HCT116 (cell line): ENCODE results near the gene ZBTB49. TPM values are rescaled to one million over a fixed set of nuclear protein-coding genes. Genes with fewer than 3 reads are reported as not detected.

Experiments
- ATAC-seq: fragments of 200-7000 bp; cut with Tn5 transposase; 2 replicates; pipeline ENCODE4 v1.9.1; 2020; ENCODE audit warnings: mild to moderate bottlenecking, moderate library complexity
- BruUV-seq: library from RNA; stranded (reverse); fragments of 400-500 nt; replicated peaks from 2 replicates; lab custom pipeline; 2021; lab: Mats Ljungman, UMichigan
- CTCF ChIA-PET: fragments of 300-600 bp; sonication (Branson Sonifier 250); formaldehyde crosslinking; loops from one replicate; lab custom pipeline; 2021; ENCODE audit warnings: antibody characterized with exemption; lab: Charles Lee
- POLR2A ChIA-PET: fragments of 300-600, 350-600 bp; sonication (Branson Sonifier 250); formaldehyde crosslinking; loops from one replicate; lab custom pipeline; 2021; ENCODE audit warnings: antibody characterized with exemption; lab: Charles Lee
- RAD21 ChIA-PET, 2 experiments: fragments of 300-600 bp; sonication (Branson Sonifier 250); formaldehyde crosslinking; loops; one replicate each; lab custom pipeline; 2023; ENCODE audit warnings: low total read pairs in 2 of 2; ENCODE audit not compliant: uncharacterized antibody in 2 of 2, unreplicated experiment in 2 of 2, low non-redundant PET in 1 of 2; lab: Charles Lee
- DNase-seq: peaks from one replicate; pipeline ENCODE4 v3.0.0-alpha.2; 2010; ENCODE audit warnings: low read depth, low spot score
- H2AFZ ChIP-seq: fragments of 200-600 bp; shearing (Covaris generic), sonication (generic); 2 replicates; pipeline ENCODE4 v1.6.1; 2017; ENCODE audit warnings: low read depth, mixed run types, mixed read lengths, antibody characterized with exemption, low read length; ENCODE audit not compliant: poor library complexity, severe bottlenecking
- H3K27ac ChIP-seq: 2 replicates; pipeline ENCODE4 v1.5.1; 2012; ENCODE audit warnings: low read depth, low read length
- H3K27me3 ChIP-seq: fragments of 200-600 bp; sonication (generic); 2 replicates; pipeline ENCODE4 v1.6.1; 2016; ENCODE audit warnings: mixed run types, low read length, mixed read lengths; ENCODE audit not compliant: insufficient read depth
- H3K36me3 ChIP-seq, 2 experiments: fragments of 200-500 bp in 1 of 2; fragments of 200-600 bp in 1 of 2; sonication (Bioruptor generic) in 1 of 2; sonication (generic) in 1 of 2; 2 replicates each; pipeline versions ENCODE4 v1.5.1 to v1.6.1; 2014 to 2016; ENCODE audit warnings: low read length in 2 of 2, inconsistent platforms in 1 of 2, mixed read lengths in 1 of 2, mixed run types in 1 of 2; ENCODE audit not compliant: insufficient read depth in 2 of 2, control insufficient read depth in 1 of 2
- H3K4me1 ChIP-seq, 2 experiments: fragments of 200-600 bp in 1 of 2; sonication (generic) in 1 of 2; 2 replicates each; pipeline versions ENCODE4 v1.5.1 to v1.6.1; 2012 to 2017; ENCODE audit warnings: low read length in 2 of 2, inconsistent platforms in 1 of 2, mild to moderate bottlenecking in 1 of 2, mixed read lengths in 1 of 2, mixed run types in 1 of 2, moderate library complexity in 1 of 2; ENCODE audit not compliant: insufficient read depth in 2 of 2, control insufficient read depth in 1 of 2
- H3K4me2 ChIP-seq: fragments of 200-600 bp; sonication (generic); 2 replicates; pipeline ENCODE4 v1.6.1; 2017; ENCODE audit warnings: mixed run types, low read length, mixed read lengths
- H3K4me3 ChIP-seq, 2 experiments: fragments of 200-600 bp in 1 of 2; sonication (generic) in 1 of 2; replicated peaks in 1 of 2; 2 replicates each; pipeline ENCODE4 v1.5.1; 2011 to 2016; ENCODE audit warnings: low read length in 2 of 2, control low read depth in 1 of 2, low read depth in 1 of 2, mild to moderate bottlenecking in 1 of 2, mixed read lengths in 1 of 2, mixed run types in 1 of 2
- H3K79me2 ChIP-seq: fragments of 200-600 bp; sonication (generic); 2 replicates; pipeline ENCODE4 v1.6.1; 2017; ENCODE audit warnings: mild to moderate bottlenecking, mixed run types, low read length, moderate library complexity, mixed read lengths; ENCODE audit not compliant: insufficient read depth
- H3K9ac ChIP-seq: fragments of 200-600 bp; sonication (generic); 2 replicates; pipeline ENCODE4 v1.6.1; 2016; ENCODE audit warnings: low read length, mixed read lengths
- H3K9me2 ChIP-seq: fragments of 200-600 bp; sonication (generic), shearing (Covaris generic); 2 replicates; pipeline ENCODE4 v1.6.1; 2017; ENCODE audit warnings: mixed run types, mild to moderate bottlenecking, moderate library complexity; ENCODE audit not compliant: insufficient read depth
- H3K9me3 ChIP-seq, 2 experiments: fragments of 200-500 bp in 1 of 2; fragments of 200-600 bp in 1 of 2; sonication (Bioruptor generic) in 1 of 2; sonication (generic) in 1 of 2; 2 replicates each; pipeline ENCODE4 v1.6.1; 2014 to 2017; ENCODE audit warnings: low read length in 2 of 2, mixed read lengths in 2 of 2, inconsistent platforms in 1 of 2, low read depth in 1 of 2, mild to moderate bottlenecking in 1 of 2, mixed run types in 1 of 2, moderate library complexity in 1 of 2; ENCODE audit not compliant: control insufficient read depth in 1 of 2, insufficient read depth in 1 of 2
- H4K20me1 ChIP-seq: fragments of 200-600 bp; sonication (generic), shearing (Covaris generic); 2 replicates; pipeline ENCODE4 v1.6.1; 2017; ENCODE audit warnings: mixed run types, mild to moderate bottlenecking, moderate library complexity; ENCODE audit not compliant: insufficient read depth
- EGR1 ChIP-seq: IDR thresholded peaks from 2 replicates; pipeline ENCODE4 v1.6.1; 2012; ENCODE audit warnings: low read depth
- EZH2 ChIP-seq: fragments of 200-600 bp; sonication (generic); IDR thresholded peaks from 2 replicates; pipeline ENCODE4 v1.6.1; 2017; ENCODE audit warnings: antibody characterized with exemption, mixed run types
- FOSL1 ChIP-seq: IDR thresholded peaks from 2 replicates; pipeline ENCODE4 v1.6.1; 2012; ENCODE audit warnings: low read depth
- JUND ChIP-seq: IDR thresholded peaks from 2 replicates; pipeline ENCODE4 v1.6.1; 2012
- POLR2A ChIP-seq: IDR thresholded peaks from 2 replicates; pipeline ENCODE4 v1.7.0; 2011; ENCODE audit warnings: borderline replicate concordance; ENCODE audit not compliant: insufficient read depth, insufficient read length; ENCODE audit errors: extremely low read depth
- SIN3A ChIP-seq: IDR thresholded peaks from 2 replicates; pipeline ENCODE4 v1.6.1; 2012; ENCODE audit warnings: low read depth
- SRF ChIP-seq: IDR thresholded peaks from 2 replicates; pipeline ENCODE4 v1.6.1; 2012; ENCODE audit warnings: low read depth
- TCF7L2 ChIP-seq: IDR thresholded peaks from 2 replicates; pipeline ENCODE4 v1.7.0; 2011; ENCODE audit warnings: borderline replicate concordance, inconsistent platforms; ENCODE audit not compliant: insufficient read depth, insufficient read length; ENCODE audit errors: extremely low read depth
- YY1 ChIP-seq: IDR thresholded peaks from 2 replicates; pipeline ENCODE4 v1.6.1; 2011; ENCODE audit warnings: low read length, low read depth, moderate library complexity, mild to moderate bottlenecking; ENCODE audit not compliant: insufficient replicate concordance; ENCODE audit errors: extremely low read depth
- ZFX ChIP-seq: fragments of 450-650 bp; IDR thresholded peaks from 2 replicates; pipeline ENCODE4 v1.6.1; 2017
- intact Hi-C: fragments of 100-400 bp; cut with micrococcal nuclease; formaldehyde crosslinking; loops from 2 replicates; pipeline ENCODE4 v1.10.0; 2022
- total RNA-seq: library from RNA; stranded (reverse); gene quantifications from one replicate; pipeline ENCODE4 v1.2.1, GENCODE V29; 2021; ENCODE audit not compliant: unreplicated experiment
- TF ChIP-seq, protein P1 (sequence below): IDR thresholded peaks from 2 replicates; pipeline ENCODE4 v1.6.1; 2012; ENCODE audit warnings: low read depth
- TF ChIP-seq, protein P2 (sequence below), 3 experiments: fragments of 200-600 bp in 1 of 3; sonication (generic) in 1 of 3; IDR thresholded peaks in 2 of 3; conservative IDR thresholded peaks in 1 of 3; 2 replicates each; pipeline ENCODE4 v1.5.1; 2012 to 2017; ENCODE audit warnings: low read depth in 2 of 3, low read length in 2 of 3, antibody characterized with exemption in 1 of 3, borderline replicate concordance in 1 of 3, control low read depth in 1 of 3, mild to moderate bottlenecking in 1 of 3, mixed read lengths in 1 of 3, mixed run types in 1 of 3, moderate library complexity in 1 of 3; ENCODE audit not compliant: insufficient read depth in 1 of 3
- TF ChIP-seq, protein P3 (sequence below): IDR thresholded peaks from 2 replicates; pipeline ENCODE4 v1.6.1; 2012

The ZBTB49 gene
- total RNA-seq, 1 experiment from 2014 or later: 3.9 TPM

DNA sequence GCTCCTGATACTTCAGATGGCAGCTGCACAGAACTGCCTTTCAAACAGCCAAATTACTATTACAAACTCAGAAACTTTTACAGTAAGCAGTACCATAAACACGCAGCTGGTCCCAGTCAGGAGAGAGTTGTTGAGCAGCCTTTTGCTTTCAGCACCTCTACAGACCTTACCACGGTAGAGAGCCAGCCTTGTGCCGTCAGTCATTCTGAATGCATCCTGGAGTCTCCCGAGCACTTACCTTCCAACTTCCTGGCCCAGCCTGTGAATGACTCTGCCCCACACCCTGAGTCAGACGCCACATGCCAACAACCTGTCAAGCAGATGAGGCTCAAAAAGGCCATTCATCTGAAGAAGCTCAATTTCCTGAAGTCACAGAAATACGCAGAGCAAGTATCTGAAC lies 12.4 kb downstream of the ZBTB49 start (continued):
- TF ChIP-seq, protein P1, sequence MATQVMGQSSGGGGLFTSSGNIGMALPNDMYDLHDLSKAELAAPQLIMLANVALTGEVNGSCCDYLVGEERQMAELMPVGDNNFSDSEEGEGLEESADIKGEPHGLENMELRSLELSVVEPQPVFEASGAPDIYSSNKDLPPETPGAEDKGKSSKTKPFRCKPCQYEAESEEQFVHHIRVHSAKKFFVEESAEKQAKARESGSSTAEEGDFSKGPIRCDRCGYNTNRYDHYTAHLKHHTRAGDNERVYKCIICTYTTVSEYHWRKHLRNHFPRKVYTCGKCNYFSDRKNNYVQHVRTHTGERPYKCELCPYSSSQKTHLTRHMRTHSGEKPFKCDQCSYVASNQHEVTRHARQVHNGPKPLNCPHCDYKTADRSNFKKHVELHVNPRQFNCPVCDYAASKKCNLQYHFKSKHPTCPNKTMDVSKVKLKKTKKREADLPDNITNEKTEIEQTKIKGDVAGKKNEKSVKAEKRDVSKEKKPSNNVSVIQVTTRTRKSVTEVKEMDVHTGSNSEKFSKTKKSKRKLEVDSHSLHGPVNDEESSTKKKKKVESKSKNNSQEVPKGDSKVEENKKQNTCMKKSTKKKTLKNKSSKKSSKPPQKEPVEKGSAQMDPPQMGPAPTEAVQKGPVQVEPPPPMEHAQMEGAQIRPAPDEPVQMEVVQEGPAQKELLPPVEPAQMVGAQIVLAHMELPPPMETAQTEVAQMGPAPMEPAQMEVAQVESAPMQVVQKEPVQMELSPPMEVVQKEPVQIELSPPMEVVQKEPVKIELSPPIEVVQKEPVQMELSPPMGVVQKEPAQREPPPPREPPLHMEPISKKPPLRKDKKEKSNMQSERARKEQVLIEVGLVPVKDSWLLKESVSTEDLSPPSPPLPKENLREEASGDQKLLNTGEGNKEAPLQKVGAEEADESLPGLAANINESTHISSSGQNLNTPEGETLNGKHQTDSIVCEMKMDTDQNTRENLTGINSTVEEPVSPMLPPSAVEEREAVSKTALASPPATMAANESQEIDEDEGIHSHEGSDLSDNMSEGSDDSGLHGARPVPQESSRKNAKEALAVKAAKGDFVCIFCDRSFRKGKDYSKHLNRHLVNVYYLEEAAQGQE: no peak
- TF ChIP-seq FOSL1 (no peak), EZH2 (no peak), JUND (no peak)
- TF ChIP-seq, all 23 proteins: peak for 0

DNA sequence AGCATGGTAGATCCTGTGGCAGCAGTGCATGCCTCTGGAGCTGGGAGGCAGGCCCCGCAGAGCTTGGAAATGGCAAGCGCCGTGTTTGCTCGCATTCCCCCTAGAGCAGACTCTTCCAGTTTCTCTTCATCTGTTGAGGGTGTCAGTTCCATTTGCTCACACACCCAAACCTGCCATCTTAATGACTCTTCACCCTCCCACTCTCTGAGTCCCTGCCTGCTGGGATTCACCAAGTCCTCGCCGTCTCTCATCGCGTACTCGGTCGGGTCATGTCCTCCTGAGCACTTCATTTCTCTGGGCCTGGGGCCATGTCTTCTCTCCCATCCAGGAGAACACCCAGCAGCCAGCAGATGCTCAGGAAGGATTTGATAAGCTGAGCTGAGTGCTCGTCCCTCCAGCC lies 16.9 kb downstream of the ZBTB49 start:
- H3K4me3 ChIP-seq: no peak overlapping the region
- no peak overlapping the region for H3K9ac ChIP-seq
- RAD21 ChIA-PET: no interaction called here
- H3K9me2 ChIP-seq: no peaks in the 10 kb centered on the region
- BruUV-seq: no TSS peak
- CTCF ChIA-PET: no interaction called here
- intact Hi-C loops: no loop called here
- H2AFZ ChIP-seq: no peak overlapping the region
- H4K20me1 ChIP-seq: no peaks in the 10 kb centered on the region
- H3K79me2 ChIP-seq: no peaks in the 10 kb centered on the region
- H3K9me3 ChIP-seq: no peaks in the 10 kb centered on the region
- H3K36me3 ChIP-seq: peaks cover 8 to 11% of the 10 kb centered on the region in 2 experiments; a peak in 3 of 4 replicates
- H3K4me1 ChIP-seq: no peaks in the 10 kb centered on the region
- no peak overlapping the region for H3K4me2 ChIP-seq
- TF ChIP-seq, protein P1: no peak
- TF ChIP-seq JUND (no peak), ZFX (no peak), POLR2A (no peak), SRF (no peak), TCF7L2 (no peak), YY1 (no peak), SIN3A (no peak), EGR1 (no peak)
- TF ChIP-seq, protein P2, sequence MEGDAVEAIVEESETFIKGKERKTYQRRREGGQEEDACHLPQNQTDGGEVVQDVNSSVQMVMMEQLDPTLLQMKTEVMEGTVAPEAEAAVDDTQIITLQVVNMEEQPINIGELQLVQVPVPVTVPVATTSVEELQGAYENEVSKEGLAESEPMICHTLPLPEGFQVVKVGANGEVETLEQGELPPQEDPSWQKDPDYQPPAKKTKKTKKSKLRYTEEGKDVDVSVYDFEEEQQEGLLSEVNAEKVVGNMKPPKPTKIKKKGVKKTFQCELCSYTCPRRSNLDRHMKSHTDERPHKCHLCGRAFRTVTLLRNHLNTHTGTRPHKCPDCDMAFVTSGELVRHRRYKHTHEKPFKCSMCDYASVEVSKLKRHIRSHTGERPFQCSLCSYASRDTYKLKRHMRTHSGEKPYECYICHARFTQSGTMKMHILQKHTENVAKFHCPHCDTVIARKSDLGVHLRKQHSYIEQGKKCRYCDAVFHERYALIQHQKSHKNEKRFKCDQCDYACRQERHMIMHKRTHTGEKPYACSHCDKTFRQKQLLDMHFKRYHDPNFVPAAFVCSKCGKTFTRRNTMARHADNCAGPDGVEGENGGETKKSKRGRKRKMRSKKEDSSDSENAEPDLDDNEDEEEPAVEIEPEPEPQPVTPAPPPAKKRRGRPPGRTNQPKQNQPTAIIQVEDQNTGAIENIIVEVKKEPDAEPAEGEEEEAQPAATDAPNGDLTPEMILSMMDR (IDR thresholded peaks at IDR 0.05 in 2 of 3, conservative IDR thresholded peaks at IDR 0.05 in 1 of 3; ENCODE audit: borderline replicate concordance in 1 of 3, insufficient read depth in 1 of 3, low read depth in 2 of 3, low read length in 2 of 3): no peak
- TF ChIP-seq, protein P3, sequence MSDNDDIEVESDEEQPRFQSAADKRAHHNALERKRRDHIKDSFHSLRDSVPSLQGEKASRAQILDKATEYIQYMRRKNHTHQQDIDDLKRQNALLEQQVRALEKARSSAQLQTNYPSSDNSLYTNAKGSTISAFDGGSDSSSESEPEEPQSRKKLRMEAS: no peak
- TF ChIP-seq, all 23 proteins: peak for 0
- DNase-seq (no peak), ATAC-seq (no peak)
- Histone ChIP-seq H3K27me3 (no peaks in the 10 kb centered on the region), H3K27ac (no peak overlapping the region)
- POLR2A ChIA-PET: no interaction called here
